GM19324 (cell line): ENCODE results near the gene CEP135.

ENCODE experiments used
- ATAC-seq: cut with Tn5 transposase; IDR thresholded peaks from one replicate; pipeline ENCODE4 v1.9.1; 2021; ENCODE audit warnings: mild to moderate bottlenecking, moderate library complexity; ENCODE audit not compliant: unreplicated experiment, low FRiP score

The CEP135 gene

GRCh38 chr4:56007154-56007553 lies 58.4 kb downstream of the CEP135 start:
- ATAC-seq = no peak

- no peak for ATAC-seq
These were observed 59.5 kb downstream of the CEP135 start for GRCh38 chr4:56008206-56008605.

- ATAC-seq = no peak
These were observed 77.9 kb downstream of the CEP135 start for GRCh38 chr4:56026596-56026995.

- no peak for ATAC-seq
These were observed 79.4 kb downstream of the CEP135 start for GRCh38 chr4:56028165-56028564.

GRCh38 chr4:56038487-56039162 lies 89.9 kb downstream of the CEP135 start:
- no peak for ATAC-seq

GRCh38 chr4:56040842-56041241 lies 92.1 kb downstream of the CEP135 start:
- no peak for ATAC-seq

GRCh38 chr4:56042225-56042624 lies 93.5 kb downstream of the CEP135 start:
- ATAC-seq = no peak

GRCh38 chr4:56048383-56048701 lies 99.6 kb downstream of the CEP135 start:
- ATAC-seq = no peak

- ATAC-seq = peak; percentile 99
These were observed 100.1 kb downstream of the CEP135 start for GRCh38 chr4:56048702-56049431.

- ATAC-seq = no peak
These were observed 101.9 kb downstream of the CEP135 start for GRCh38 chr4:56050625-56051024.

GRCh38 chr4:56051029-56051709 lies 102.4 kb downstream of the CEP135 start:
- no peak for ATAC-seq

- no peak for ATAC-seq
These were observed 102.9 kb downstream of the CEP135 start for GRCh38 chr4:56051710-56052075.

GRCh38 chr4:56052481-56052880 lies 103.7 kb downstream of the CEP135 start:
- no peak for ATAC-seq

- no peak for ATAC-seq
These were observed 104.2 kb downstream of the CEP135 start for GRCh38 chr4:56052966-56053365.

GRCh38 chr4:56055027-56055977 lies 106.6 kb downstream of the CEP135 start:
- no peak for ATAC-seq

GRCh38 chr4:56055991-56056390 lies 107.2 kb downstream of the CEP135 start:
- no peak for ATAC-seq

- ATAC-seq = no peak
These were observed 109.8 kb downstream of the CEP135 start for GRCh38 chr4:56058555-56058954.

- no peak for ATAC-seq
These were observed 111.3 kb downstream of the CEP135 start for GRCh38 chr4:56060036-56060435.

- ATAC-seq = no peak
These were observed 113.4 kb downstream of the CEP135 start for GRCh38 chr4:56062106-56062505.

- no peak for ATAC-seq
These were observed 113.9 kb downstream of the CEP135 start for GRCh38 chr4:56062526-56063145.
